Measurements from ENCODE around the gene CAPN5. TPM values are rescaled to one million over a fixed set of nuclear protein-coding genes. Genes with fewer than 3 reads are reported as not detected.

The CAPN5 gene
- total RNA-seq, 2 experiments from 2014 or later = 5.1 to 6.9 TPM

DNA sequence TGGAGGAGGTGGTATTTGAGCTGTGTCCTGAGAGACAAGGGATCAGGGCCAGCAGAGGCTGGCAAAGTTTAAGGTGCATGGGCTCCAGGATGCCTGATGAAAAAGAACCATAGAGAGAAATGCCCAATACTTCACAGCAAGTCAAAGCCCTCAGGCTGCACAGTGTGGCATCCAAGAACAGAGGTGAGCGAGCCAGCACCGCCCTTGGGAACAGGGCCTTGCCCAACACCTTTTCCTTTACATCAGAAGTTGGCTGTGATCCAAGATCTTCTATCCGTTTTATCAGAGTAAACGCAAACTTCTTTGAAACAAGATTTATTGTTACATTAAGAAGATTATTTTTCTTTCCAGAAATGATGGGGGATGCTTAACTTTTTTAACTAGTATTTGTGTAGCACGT, 31.2 kb upstream of the CAPN5 start:
- no peak for ATAC-seq (ENCODE audit: poor library complexity)
- H3K4me3 Mint-ChIP-seq = no peak overlapping the region
- CTCF ChIA-PET = no interaction called here

GRCh38 chr11:77036398-77036797, 30.4 kb upstream of the CAPN5 start:
- H3K27me3 ChIP-seq (ENCODE audit: control insufficient read depth in 1 of 2, insufficient read depth in 2 of 2, low read length in 2 of 2) = peaks cover 27 to 29% of the 10 kb centered on the region in 2 experiments
- CTCF ChIA-PET = no interaction called here
- no peaks in the 10 kb centered on the region for H3K9me3 Mint-ChIP-seq
- peaks cover 50% of the 10 kb centered on the region for H3K27me3 Mint-ChIP-seq
- POLR2A ChIA-PET = no interaction called here
- H3K4me1 Mint-ChIP-seq (ENCODE audit: low read depth) = peaks cover 6% of the 10 kb centered on the region
- intact Hi-C loops (cut with DNase I, micrococcal nuclease) = no loop called here
- ATAC-seq (ENCODE audit: poor library complexity) (no peak), DNase-seq (no peak)
- TF ChIP-seq CTCF (IDR thresholded peaks at IDR 0.05) = no peak
- H3K4me3 Mint-ChIP-seq = no peak overlapping the region
- H3K36me3 Mint-ChIP-seq (ENCODE audit: low read depth) = no peaks in the 10 kb centered on the region
- H3K4me1 ChIP-seq (ENCODE audit: insufficient read depth, low read length) = peaks cover 9% of the 10 kb centered on the region
- H3K27ac Mint-ChIP-seq = no peak overlapping the region
- H3K4me3 ChIP-seq (ENCODE audit: low read length) = no peak overlapping the region
- no peaks in the 10 kb centered on the region for H3K36me3 ChIP-seq (ENCODE audit: insufficient read depth, low read length)
- no peak overlapping the region for H3K27ac ChIP-seq (ENCODE audit: low read depth in 1 of 2, low read length in 2 of 2)
- peaks cover 0 to 7% of the 10 kb centered on the region in 2 experiments for H3K9me3 ChIP-seq (ENCODE audit: control insufficient read depth in 1 of 2, insufficient read depth in 1 of 2, low read length in 2 of 2)

More for the DNA sequence above, 31.2 kb upstream of the CAPN5 start:
- no peak for DNase-seq
- H3K4me3 ChIP-seq (ENCODE audit: low read length) = no peak overlapping the region
- Mint-ChIP-seq H3K36me3 (ENCODE audit: low read depth) (no peaks in the 10 kb centered on the region), H3K9me3 (no peaks in the 10 kb centered on the region), H3K4me1 (ENCODE audit: low read depth) (peaks cover 6% of the 10 kb centered on the region), H3K27me3 (peaks cover 53% of the 10 kb centered on the region), H3K27ac (no peak overlapping the region)
- intact Hi-C loops (cut with DNase I, micrococcal nuclease) = no loop called here
- no peak for TF ChIP-seq CTCF (IDR thresholded peaks at IDR 0.05)
- POLR2A ChIA-PET = no interaction called here
- no peaks in the 10 kb centered on the region for H3K36me3 ChIP-seq (ENCODE audit: insufficient read depth, low read length)
- peaks cover 0 to 6% of the 10 kb centered on the region in 2 experiments for H3K9me3 ChIP-seq (ENCODE audit: control insufficient read depth in 1 of 2, insufficient read depth in 1 of 2, low read length in 2 of 2)
- H3K27ac ChIP-seq (ENCODE audit: low read depth in 1 of 2, low read length in 2 of 2) = no peak overlapping the region
- H3K4me1 ChIP-seq (ENCODE audit: insufficient read depth, low read length) = peaks cover 9% of the 10 kb centered on the region
- H3K27me3 ChIP-seq (ENCODE audit: control insufficient read depth in 1 of 2, insufficient read depth in 2 of 2, low read length in 2 of 2) = peaks cover 21 to 35% of the 10 kb centered on the region in 2 experiments

DNA sequence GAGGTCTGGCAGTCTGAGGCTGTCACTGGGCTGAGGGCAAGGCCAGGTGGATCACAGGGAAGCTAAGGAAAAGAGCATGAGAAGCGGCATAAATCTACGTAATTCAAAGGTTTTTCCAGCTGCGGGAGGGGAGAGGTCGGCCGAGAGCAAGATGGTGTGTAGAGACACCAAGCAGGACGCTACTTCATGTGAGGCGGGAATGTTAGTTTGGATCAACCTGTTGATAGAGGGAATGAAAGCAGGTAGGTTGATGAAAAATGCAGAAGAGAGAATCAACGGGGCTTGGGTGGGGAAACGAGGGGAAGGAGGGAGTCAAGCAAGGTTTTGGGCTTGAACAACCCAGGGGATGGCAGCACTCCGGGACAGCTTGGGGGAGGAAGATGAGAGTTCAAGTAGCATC, 29.7 kb upstream of the CAPN5 start:
- no peaks in the 10 kb centered on the region for H3K9me3 Mint-ChIP-seq
- H3K9me3 ChIP-seq (ENCODE audit: control insufficient read depth in 1 of 2, insufficient read depth in 1 of 2, low read length in 2 of 2) = peaks cover 0 to 7% of the 10 kb centered on the region in 2 experiments
- H3K4me3 Mint-ChIP-seq = no peak overlapping the region
- peaks cover 51% of the 10 kb centered on the region for H3K27me3 Mint-ChIP-seq
- no peak overlapping the region for H3K27ac ChIP-seq (ENCODE audit: low read depth in 1 of 2, low read length in 2 of 2)
- ChIA-PET POLR2A (no interaction called here), CTCF (no interaction called here)
- ATAC-seq (ENCODE audit: poor library complexity) (no peak), DNase-seq (no peak)
- H3K36me3 ChIP-seq (ENCODE audit: insufficient read depth, low read length) = no peaks in the 10 kb centered on the region
- H3K4me3 ChIP-seq (ENCODE audit: low read length) = no peak overlapping the region
- no peak for TF ChIP-seq CTCF (IDR thresholded peaks at IDR 0.05)
- H3K4me1 Mint-ChIP-seq (ENCODE audit: low read depth) = peaks cover 6% of the 10 kb centered on the region
- intact Hi-C loops (cut with DNase I, micrococcal nuclease) = no loop called here
- peaks cover 27 to 29% of the 10 kb centered on the region in 2 experiments for H3K27me3 ChIP-seq (ENCODE audit: control insufficient read depth in 1 of 2, insufficient read depth in 2 of 2, low read length in 2 of 2)
- H3K27ac Mint-ChIP-seq = no peak overlapping the region
- H3K4me1 ChIP-seq (ENCODE audit: insufficient read depth, low read length) = peaks cover 9% of the 10 kb centered on the region
- H3K36me3 Mint-ChIP-seq (ENCODE audit: low read depth) = no peaks in the 10 kb centered on the region
